Neural cell (in vitro differentiated cells): ENCODE data around the gene GSN. TPM values are rescaled to one million over a fixed set of nuclear protein-coding genes. Genes with fewer than 3 reads are reported as not detected.

ENCODE experiments used
- H2AFZ ChIP-seq: fragments of 200-600, 300-800 bp; sonication (generic), shearing (Covaris generic); 2 replicates; pipeline ENCODE4 v1.6.0; 2014; ENCODE audit warnings: low read depth, mild to moderate bottlenecking, antibody characterized with exemption, low read length, moderate library complexity
- H3F3A ChIP-seq: fragments of 200-600 bp; shearing (Covaris generic); 2 replicates; pipeline ENCODE4 v1.6.1; 2016; ENCODE audit warnings: mild to moderate bottlenecking, moderate library complexity, mixed read lengths, antibody characterized with exemption, low read length; ENCODE audit not compliant: insufficient read depth, poor library complexity, severe bottlenecking
- H3K27ac ChIP-seq: fragments of 200-600, 300-800 bp; sonication (generic), shearing (Covaris generic); 2 replicates; pipeline ENCODE4 v1.5.1; 2014; ENCODE audit warnings: mild to moderate bottlenecking, low read length, moderate library complexity
- H3K27me3 ChIP-seq: fragments of 300-800, 200-600 bp; sonication (generic), shearing (Covaris generic); 2 replicates; pipeline ENCODE4 v1.6.0; 2014; ENCODE audit warnings: mild to moderate bottlenecking, low read depth, low read length, moderate library complexity; ENCODE audit not compliant: insufficient read depth
- H3K36me3 ChIP-seq: fragments of 300-800, 200-600 bp; sonication (generic), shearing (Covaris generic); 2 replicates; pipeline ENCODE4 v1.5.1; 2014; ENCODE audit warnings: mild to moderate bottlenecking, antibody characterized with exemption, low read length, moderate library complexity; ENCODE audit not compliant: insufficient read depth
- H3K4me2 ChIP-seq: fragments of 300-800, 200-600 bp; sonication (generic), shearing (Covaris generic); 2 replicates; pipeline ENCODE4 v1.6.0; 2014; ENCODE audit warnings: mild to moderate bottlenecking, low read length
- H3K4me3 ChIP-seq: fragments of 300-800, 200-600 bp; sonication (generic), shearing (Covaris generic); 2 replicates; pipeline ENCODE4 v1.5.1; 2014; ENCODE audit warnings: mild to moderate bottlenecking, low read length, moderate library complexity
- H3K79me2 ChIP-seq: fragments of 200-600 bp; shearing (Covaris generic); replicated peaks from 2 replicates; pipeline ENCODE4 v1.6.0; 2014; ENCODE audit warnings: mild to moderate bottlenecking, low read length, moderate library complexity; ENCODE audit not compliant: insufficient read depth
- H3K9ac ChIP-seq: fragments of 300-800, 200-600 bp; sonication (generic), shearing (Covaris generic); 2 replicates; pipeline ENCODE4 v1.6.1; 2016; ENCODE audit warnings: mild to moderate bottlenecking, low read length, mixed read lengths
- H3K9me2 ChIP-seq: fragments of 200-600 bp; shearing (Covaris generic); 2 replicates; pipeline ENCODE4 v1.6.1; 2016; ENCODE audit warnings: mild to moderate bottlenecking, low read length, mixed read lengths; ENCODE audit not compliant: insufficient read depth
- H3K9me3 ChIP-seq: fragments of 200-600, 300-800 bp; sonication (generic), shearing (Covaris generic); 2 replicates; pipeline ENCODE4 v1.6.1; 2016; ENCODE audit warnings: mild to moderate bottlenecking, mixed run types, low read length, moderate library complexity, mixed read lengths
- H4K20me1 ChIP-seq: fragments of 200-600 bp; shearing (Covaris generic); 2 replicates; pipeline ENCODE4 v1.6.1; 2016; ENCODE audit warnings: mild to moderate bottlenecking, mixed run types; ENCODE audit not compliant: insufficient read depth
- EP300 ChIP-seq: fragments of 450-650 bp; conservative IDR thresholded peaks from 2 replicates; pipeline ENCODE4 v1.6.1; 2014; ENCODE audit warnings: antibody characterized with exemption, mild to moderate bottlenecking, moderate library complexity; ENCODE audit not compliant: poor library complexity, severe bottlenecking
- EZH2 ChIP-seq: fragments of 200-600, 300-800 bp; shearing (Covaris generic), sonication (generic); IDR thresholded peaks from 2 replicates; pipeline ENCODE4 v1.6.1; 2014; ENCODE audit warnings: antibody characterized with exemption, low read length, borderline replicate concordance, mild to moderate bottlenecking; ENCODE audit not compliant: insufficient read depth, poor library complexity, severe bottlenecking
- MXI1 ChIP-seq: fragments of 450-650 bp; conservative IDR thresholded peaks from 2 replicates; pipeline ENCODE4 v1.6.1; 2014; ENCODE audit warnings: antibody characterized with exemption, mild to moderate bottlenecking; ENCODE audit not compliant: poor library complexity, severe bottlenecking
- POLR2AphosphoS5 ChIP-seq: IDR thresholded peaks from 2 replicates; pipeline ENCODE4 v1.6.1; 2012
- RAD21 ChIP-seq: fragments of 450-650 bp; conservative IDR thresholded peaks from 2 replicates; pipeline ENCODE4 v1.6.1; 2014; ENCODE audit warnings: antibody characterized with exemption, mild to moderate bottlenecking, moderate library complexity
- SMC3 ChIP-seq: fragments of 450-650 bp; conservative IDR thresholded peaks from 2 replicates; pipeline ENCODE4 v1.6.1; 2014; ENCODE audit warnings: antibody characterized with exemption, mild to moderate bottlenecking, moderate library complexity; ENCODE audit not compliant: poor library complexity
- TAF1 ChIP-seq: IDR thresholded peaks from 2 replicates; pipeline ENCODE4 v1.6.1; 2012; ENCODE audit warnings: low read depth
- polyA plus RNA-seq: library from polyadenylated mRNA; depleted of rRNA; stranded (reverse); fragments of >200 nt; gene quantifications from 2 replicates; pipeline ENCODE4 v1.2.3, GENCODE V29; 2014
- TF ChIP-seq, protein P1 (sequence below): fragments of 450-650 bp; IDR thresholded peaks from 2 replicates; pipeline ENCODE4 v1.5.1; 2014; ENCODE audit warnings: antibody characterized with exemption, mild to moderate bottlenecking, moderate library complexity; ENCODE audit not compliant: poor library complexity, severe bottlenecking
- TF ChIP-seq, protein P2 (sequence below): IDR thresholded peaks from 2 replicates; pipeline ENCODE4 v1.6.1; 2012; ENCODE audit warnings: borderline replicate concordance

The GSN gene
- polyA plus RNA-seq, 1 donor from 2014 or later = 2.4 TPM

DNA sequence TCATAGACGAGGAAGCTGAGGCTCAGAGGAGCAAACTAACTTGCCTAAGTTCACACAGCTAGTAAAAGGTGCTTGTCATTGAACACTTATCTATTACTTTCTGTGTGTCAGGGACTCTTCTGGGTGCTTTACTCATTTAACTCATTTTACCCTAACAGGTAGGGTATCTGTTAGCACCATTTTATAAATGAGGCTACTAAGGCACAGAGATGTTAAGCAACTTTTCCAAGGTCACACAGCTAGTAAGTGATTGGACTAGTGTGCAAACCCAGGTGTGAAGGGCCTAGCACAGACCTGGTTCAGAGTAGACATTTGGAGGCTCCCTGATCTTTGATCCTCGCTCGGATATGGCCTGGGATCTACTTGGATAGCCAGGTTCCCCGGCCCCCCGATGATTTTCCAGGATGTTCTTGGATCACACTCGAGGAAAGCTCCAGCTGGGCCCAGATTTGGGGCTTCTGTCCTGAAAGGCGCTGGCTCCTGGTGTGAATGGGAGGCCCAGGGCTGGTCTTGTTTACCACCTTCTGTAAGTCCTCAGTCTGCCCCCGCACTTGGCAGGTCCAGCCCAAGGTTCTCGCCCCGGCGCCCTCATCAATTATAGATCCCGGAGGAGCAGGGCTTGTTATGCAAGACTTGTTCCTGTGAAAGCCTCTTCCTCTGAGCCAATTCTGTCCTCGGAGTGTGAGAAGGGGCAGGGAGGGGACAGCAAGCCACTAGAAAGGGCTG lies 37.5 kb downstream of the GSN start:
- no peak overlapping the region for H3K4me2 ChIP-seq
- no peak overlapping the region for H2AFZ ChIP-seq
- no peaks in the 10 kb centered on the region for H3K9me3 ChIP-seq
- H3F3A ChIP-seq = no peaks in the 10 kb centered on the region
- no peaks in the 10 kb centered on the region for H3K9me2 ChIP-seq
- H3K27me3 ChIP-seq = peaks cover 6% of the 10 kb centered on the region
- H3K9ac ChIP-seq = no peak overlapping the region
- no peaks in the 10 kb centered on the region for H3K79me2 ChIP-seq
- H3K27ac ChIP-seq = no peak overlapping the region
- H4K20me1 ChIP-seq = no peaks in the 10 kb centered on the region
- TF ChIP-seq SMC3 (no peak), EP300 (no peak), TAF1 (no peak), EZH2 (no peak), MXI1 (no peak), POLR2AphosphoS5 (no peak), RAD21 (no peak)
- TF ChIP-seq, protein P1, sequence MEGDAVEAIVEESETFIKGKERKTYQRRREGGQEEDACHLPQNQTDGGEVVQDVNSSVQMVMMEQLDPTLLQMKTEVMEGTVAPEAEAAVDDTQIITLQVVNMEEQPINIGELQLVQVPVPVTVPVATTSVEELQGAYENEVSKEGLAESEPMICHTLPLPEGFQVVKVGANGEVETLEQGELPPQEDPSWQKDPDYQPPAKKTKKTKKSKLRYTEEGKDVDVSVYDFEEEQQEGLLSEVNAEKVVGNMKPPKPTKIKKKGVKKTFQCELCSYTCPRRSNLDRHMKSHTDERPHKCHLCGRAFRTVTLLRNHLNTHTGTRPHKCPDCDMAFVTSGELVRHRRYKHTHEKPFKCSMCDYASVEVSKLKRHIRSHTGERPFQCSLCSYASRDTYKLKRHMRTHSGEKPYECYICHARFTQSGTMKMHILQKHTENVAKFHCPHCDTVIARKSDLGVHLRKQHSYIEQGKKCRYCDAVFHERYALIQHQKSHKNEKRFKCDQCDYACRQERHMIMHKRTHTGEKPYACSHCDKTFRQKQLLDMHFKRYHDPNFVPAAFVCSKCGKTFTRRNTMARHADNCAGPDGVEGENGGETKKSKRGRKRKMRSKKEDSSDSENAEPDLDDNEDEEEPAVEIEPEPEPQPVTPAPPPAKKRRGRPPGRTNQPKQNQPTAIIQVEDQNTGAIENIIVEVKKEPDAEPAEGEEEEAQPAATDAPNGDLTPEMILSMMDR = no peak
- TF ChIP-seq, protein P2, sequence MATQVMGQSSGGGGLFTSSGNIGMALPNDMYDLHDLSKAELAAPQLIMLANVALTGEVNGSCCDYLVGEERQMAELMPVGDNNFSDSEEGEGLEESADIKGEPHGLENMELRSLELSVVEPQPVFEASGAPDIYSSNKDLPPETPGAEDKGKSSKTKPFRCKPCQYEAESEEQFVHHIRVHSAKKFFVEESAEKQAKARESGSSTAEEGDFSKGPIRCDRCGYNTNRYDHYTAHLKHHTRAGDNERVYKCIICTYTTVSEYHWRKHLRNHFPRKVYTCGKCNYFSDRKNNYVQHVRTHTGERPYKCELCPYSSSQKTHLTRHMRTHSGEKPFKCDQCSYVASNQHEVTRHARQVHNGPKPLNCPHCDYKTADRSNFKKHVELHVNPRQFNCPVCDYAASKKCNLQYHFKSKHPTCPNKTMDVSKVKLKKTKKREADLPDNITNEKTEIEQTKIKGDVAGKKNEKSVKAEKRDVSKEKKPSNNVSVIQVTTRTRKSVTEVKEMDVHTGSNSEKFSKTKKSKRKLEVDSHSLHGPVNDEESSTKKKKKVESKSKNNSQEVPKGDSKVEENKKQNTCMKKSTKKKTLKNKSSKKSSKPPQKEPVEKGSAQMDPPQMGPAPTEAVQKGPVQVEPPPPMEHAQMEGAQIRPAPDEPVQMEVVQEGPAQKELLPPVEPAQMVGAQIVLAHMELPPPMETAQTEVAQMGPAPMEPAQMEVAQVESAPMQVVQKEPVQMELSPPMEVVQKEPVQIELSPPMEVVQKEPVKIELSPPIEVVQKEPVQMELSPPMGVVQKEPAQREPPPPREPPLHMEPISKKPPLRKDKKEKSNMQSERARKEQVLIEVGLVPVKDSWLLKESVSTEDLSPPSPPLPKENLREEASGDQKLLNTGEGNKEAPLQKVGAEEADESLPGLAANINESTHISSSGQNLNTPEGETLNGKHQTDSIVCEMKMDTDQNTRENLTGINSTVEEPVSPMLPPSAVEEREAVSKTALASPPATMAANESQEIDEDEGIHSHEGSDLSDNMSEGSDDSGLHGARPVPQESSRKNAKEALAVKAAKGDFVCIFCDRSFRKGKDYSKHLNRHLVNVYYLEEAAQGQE = no peak
- H3K36me3 ChIP-seq = no peaks in the 10 kb centered on the region
- no peak overlapping the region for H3K4me3 ChIP-seq

DNA sequence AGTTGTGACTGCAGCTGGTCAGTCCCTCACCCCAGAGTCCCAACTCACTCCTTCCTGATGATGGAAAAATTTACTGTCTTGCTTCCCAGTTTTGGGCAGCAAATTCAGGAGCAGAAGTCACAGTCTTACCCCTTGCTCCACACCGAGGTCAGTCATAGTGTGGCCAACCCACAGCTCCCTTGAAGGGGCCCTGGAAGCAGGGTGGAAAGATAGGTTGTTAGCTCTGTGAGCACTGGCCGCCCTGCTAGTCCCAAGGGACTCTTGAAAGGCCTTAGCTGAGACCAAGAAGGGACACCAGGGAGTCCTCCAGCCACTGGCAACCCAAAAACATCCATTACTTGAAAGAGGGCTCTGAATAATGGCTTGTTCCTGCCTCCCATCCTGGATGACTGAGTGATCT lies 40.0 kb downstream of the GSN start:
- Histone ChIP-seq H3K36me3 (no peaks in the 10 kb centered on the region), H3K79me2 (no peaks in the 10 kb centered on the region), H3K4me2 (no peak overlapping the region), H3K27me3 (no peaks in the 10 kb centered on the region), H3K4me3 (no peak overlapping the region), H3K9me2 (no peaks in the 10 kb centered on the region), H2AFZ (no peak overlapping the region), H3K27ac (no peak overlapping the region), H3K9ac (no peak overlapping the region), H4K20me1 (no peaks in the 10 kb centered on the region), H3F3A (no peaks in the 10 kb centered on the region), H3K9me3 (no peaks in the 10 kb centered on the region)
- TF ChIP-seq POLR2AphosphoS5 (no peak), EP300 (no peak), EZH2 (no peak), TAF1 (no peak), SMC3 (no peak), MXI1 (no peak), RAD21 (no peak)
- TF ChIP-seq, protein P2 = no peak
- TF ChIP-seq, protein P1 = no peak
